IPS-11a (cell line): ENCODE data around the gene MFAP4.

Source experiments
- H3K4me3 ChIP-seq: one replicate; pipeline ENCODE4 v1.5.1; 2013; ENCODE audit warnings: low read depth, low read length, control low read depth

The MFAP4 gene

GRCh38 chr17:19386051-19386929, 700 bp downstream of the MFAP4 start:
- no peak overlapping the region for H3K4me3 ChIP-seq

DNA sequence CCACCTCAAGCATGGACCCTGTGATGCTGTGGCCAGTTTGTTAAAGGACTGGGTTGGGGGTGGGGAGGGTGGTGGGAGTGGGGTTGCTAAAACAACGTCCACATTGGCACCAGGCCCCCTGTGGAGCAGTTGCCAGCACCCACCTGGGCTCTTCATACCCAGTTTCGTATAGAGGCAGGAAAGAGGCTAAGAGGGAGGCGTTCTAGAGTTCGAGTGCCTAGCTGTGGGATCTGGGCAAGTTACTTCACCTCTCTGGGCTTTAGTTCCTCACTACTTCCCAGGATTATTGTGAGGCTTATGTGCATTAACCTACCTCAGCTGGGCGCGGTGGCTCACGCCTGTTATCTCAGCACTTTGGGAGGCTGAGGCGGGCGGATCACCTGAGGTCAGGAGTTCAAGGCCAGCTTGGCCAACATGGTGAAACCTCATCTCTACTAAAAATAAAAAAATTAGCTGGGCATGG, 1.4 kb downstream of the MFAP4 start:
- no peak overlapping the region for H3K4me3 ChIP-seq

DNA sequence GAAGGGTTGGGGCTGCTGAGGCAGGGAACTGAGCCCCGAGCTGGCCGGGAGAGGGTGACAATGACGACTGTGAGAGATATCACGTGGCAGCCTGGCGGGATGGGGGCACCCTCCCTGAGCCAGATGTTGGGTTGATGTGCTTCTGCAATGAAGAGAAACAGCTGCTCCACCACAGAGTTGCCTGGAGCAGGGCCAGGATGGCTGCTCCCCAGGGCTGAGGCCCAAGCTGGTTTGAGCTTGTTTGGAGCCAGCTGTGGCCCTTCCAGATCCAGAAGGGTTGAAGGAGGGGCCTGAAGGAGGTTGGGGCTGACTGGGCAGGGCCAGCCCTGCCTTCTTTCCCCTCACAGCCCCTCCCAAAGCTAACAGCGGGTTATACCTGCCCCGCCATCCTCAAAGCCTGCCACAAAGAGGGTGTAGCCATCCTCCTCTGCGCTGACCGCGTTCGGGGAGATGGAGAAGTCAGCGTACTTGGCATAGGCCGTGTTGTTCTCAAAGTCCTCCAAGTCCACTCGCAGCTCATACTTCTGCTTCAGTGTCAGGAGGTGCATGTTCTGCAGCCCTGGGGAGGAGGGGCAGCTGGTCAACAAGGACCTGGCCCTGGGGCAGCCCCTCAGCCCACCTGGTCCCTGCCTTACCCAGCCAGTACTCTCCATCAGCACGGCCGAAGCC, 2.1 kb downstream of the MFAP4 start:
- H3K4me3 ChIP-seq, result no peak overlapping the region

- no peak overlapping the region for H3K4me3 ChIP-seq
Measured at GRCh38 chr17:19383681-19384470, 3.1 kb downstream of the MFAP4 start.

- no peak overlapping the region for H3K4me3 ChIP-seq
Measured at GRCh38 chr17:19382531-19383444, 4.2 kb downstream of the MFAP4 start.

- H3K4me3 ChIP-seq, result no peak overlapping the region
Measured at GRCh38 chr17:19381741-19382444, 5.1 kb downstream of the MFAP4 start.

GRCh38 chr17:19381361-19381740, 5.6 kb downstream of the MFAP4 start:
- H3K4me3 ChIP-seq, result no peak overlapping the region

GRCh38 chr17:19380481-19381301, 6.3 kb downstream of the MFAP4 start:
- H3K4me3 ChIP-seq, result no peak overlapping the region

DNA sequence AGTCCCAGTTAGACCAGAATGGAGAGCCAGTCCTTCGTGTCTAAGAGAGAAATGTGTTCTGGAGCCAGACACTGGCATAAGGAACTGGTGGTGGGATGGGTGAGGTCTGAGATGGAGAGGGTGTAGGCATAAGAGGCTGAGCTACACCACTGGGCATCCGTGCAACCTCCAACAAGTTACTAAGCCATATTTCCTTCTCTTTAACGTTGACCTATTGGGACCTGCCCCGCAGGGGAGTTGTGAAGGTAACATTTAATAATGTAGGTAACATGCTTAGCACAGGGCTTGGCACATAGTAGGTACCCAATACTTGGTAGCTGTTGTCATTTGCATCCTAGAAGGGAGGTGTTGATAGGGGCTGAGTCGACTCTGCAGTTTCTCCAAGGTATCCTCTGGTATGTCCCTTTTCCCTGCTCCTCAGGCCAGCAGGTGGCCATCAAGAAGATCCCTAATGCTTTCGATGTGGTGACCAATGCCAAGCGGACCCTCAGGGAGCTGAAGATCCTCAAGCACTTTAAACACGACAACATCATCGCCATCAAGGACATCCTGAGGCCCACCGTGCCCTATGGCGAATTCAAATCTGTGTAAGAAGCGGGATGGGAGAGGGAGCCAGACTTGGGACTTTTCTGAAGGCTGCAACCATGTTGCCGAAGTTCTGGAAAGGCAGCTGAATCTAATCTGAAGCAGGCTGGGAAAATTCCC, 7.5 kb downstream of the MFAP4 start:
- H3K4me3 ChIP-seq, result peak overlapping the region; percentile 82

DNA sequence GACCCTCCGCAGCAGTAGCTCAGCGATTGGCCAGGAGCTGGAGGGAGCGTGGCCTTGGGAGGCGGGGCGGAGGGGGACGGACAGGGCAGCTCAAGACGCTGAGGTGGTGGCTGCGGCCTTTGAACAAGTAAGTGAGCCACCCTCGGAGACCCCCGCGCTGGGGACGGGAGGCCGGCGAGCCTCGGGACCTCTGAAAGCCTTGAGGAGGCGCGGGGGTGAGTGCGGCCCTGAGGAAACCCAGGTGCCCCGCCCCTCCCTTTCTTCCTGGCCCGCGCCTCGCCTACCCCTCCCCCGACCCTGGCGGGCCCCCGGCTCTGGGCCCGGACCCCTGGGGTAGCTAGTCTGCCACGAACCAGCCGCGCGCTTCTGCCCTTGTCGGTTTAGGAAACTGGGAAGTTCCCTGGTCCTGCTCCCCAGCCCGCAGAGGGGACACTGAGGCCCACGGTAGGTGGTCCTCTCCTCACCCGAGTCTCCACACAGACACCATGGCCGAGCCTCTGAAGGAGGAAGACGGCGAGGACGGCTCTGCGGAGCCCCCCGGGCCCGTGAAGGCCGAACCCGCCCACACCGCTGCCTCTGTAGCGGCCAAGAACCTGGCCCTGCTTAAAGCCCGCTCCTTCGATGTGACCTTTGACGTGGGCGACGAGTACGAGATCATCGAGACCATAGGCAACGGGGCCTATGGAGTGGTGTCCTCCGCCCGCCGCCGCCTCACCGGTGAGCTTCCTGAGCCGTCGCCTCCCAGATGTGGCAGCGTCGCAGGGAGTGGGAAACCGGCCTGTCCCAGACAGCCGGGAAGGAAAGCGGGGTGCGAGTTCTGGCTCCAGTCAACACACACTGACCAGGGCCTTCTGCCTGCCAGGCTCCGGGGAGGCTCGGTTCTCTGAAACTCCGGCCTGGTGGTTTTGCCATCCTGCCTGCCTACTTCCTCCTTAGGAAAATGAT, 8.3 kb downstream of the MFAP4 start, which contains the start of gene MAPK7:
Gene MAPK7, plus strand, starts transcription at position 83 of the 945 bp plus-strand sequence. Its CDS starts 403 bp downstream, at position 486.
- H3K4me3 ChIP-seq, result peak within 1 kb of the TSS; percentile 82

DNA sequence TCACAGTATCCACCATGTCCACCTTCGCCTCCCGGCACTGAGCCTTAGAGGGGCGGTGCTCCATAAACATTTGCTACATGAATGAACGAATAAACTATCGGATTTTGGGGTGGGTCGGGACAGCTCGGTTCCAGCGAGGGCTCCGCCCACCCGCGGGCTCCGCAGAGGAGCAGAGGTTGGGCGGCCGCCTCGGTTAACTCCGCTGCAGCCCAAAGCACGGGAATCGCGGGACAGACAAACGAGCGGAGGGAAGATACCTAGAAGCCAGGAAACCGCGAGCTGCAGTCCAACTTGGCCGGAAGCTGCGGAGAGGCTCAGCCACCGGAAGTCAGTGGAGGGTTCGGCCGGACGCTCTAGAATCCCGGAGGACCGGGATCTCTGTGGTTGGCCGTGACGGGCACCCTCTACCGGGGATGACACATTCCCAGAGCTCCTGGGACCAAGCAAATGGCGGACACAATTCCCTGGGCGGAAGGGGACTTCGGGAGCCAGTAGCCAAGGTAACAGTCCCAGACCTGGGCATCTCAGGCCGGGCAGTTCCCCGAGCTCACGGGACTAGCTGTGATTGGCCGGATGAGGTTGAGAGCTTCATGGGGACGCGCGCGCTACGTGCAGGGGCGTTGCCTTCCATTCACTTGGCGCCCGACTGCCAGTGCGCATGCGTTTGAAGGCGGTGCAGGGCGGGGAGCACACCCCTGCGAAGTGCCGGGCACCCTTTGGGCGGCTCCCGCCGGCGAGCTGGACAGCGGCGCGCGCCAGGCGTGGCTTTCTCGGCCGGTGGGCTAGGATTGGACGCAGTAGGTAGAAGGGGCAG, 9.2 kb downstream of the MFAP4 start:
- peak overlapping the region; percentile 82 for H3K4me3 ChIP-seq

- H3K4me3 ChIP-seq, result peak overlapping the region; percentile 82
Measured at GRCh38 chr17:19376811-19377210, 10.2 kb downstream of the MFAP4 start.

- H3K4me3 ChIP-seq, result no peak overlapping the region
Measured at GRCh38 chr17:19375732-19376131, 11.3 kb downstream of the MFAP4 start.

DNA sequence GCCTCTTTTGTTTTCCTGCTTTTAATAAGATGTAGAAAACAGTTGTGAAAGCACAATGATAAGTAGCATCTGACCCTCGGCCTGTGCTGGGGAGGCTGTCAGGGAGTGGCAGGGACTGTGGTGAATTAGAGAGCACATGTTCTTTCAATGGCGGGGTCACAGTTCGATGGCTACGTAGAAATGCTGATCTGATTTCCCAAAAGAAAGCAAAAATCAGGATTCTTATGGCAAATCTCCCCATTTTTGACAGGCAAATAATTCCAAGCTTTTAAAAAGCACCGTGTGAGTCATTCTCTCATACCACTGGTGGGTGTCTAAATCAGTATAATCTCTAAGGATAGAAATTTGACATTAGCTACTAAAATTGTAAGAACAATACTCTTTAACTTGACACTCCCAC, 12.9 kb downstream of the MFAP4 start:
- H3K4me3 ChIP-seq, result no peak overlapping the region

- no peak overlapping the region for H3K4me3 ChIP-seq
Measured at GRCh38 chr17:19372866-19373504, 14.0 kb downstream of the MFAP4 start.

DNA sequence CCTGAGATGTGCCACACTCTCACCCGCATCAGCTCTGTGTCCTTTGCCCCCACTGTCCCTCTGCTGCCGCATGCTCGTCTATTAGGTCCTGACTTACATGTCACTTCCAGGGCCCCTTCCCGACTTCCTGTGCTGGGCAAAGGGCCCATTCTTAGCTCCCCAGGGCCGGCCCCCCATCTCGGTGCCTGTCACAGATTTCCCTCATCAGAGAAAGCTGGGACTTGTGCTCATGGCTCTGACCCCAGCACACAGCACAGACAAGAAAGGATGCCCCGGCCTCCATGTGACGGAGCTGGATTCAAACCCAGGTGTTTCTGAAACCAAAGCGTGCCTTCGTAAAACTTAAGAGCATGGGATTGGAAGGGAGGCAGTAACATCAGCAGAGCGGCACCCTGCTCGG, 14.6 kb downstream of the MFAP4 start:
- no peak overlapping the region for H3K4me3 ChIP-seq
